H1 (cell line): ENCODE data around the gene ANAPC1.
"Not testable (repeated sequence)": the region's sequence is repeated elsewhere in the genome, so short reads cannot be mapped to it uniquely, and the experiment has no call there.

Experiments used
- CBX8 ChIP-seq: fragments of 300-800, 300-1000 bp; sonication (generic); IDR thresholded peaks from 2 replicates; pipeline ENCODE4 v1.7.1; 2016; ENCODE audit warnings: low read depth, low read length, borderline replicate concordance
- CEBPB ChIP-seq: IDR thresholded peaks from 2 replicates; pipeline ENCODE4 v1.6.1; 2012; ENCODE audit warnings: low read depth, low read length
- CTCF ChIP-seq, 3 experiments: IDR thresholded peaks; 1 replicate in 2 of 3; 2 replicates in 1 of 3; pipeline versions ENCODE4 v1.5.1 to v1.6.1; 2011; ENCODE audit warnings: low read length in 3 of 3, mild to moderate bottlenecking in 3 of 3, inconsistent platforms in 2 of 3, low read depth in 1 of 3, moderate library complexity in 1 of 3; ENCODE audit not compliant: insufficient read depth in 1 of 3; ENCODE audit errors: control extremely low read depth in 1 of 3
- EP300 ChIP-seq, 2 experiments: IDR thresholded peaks; 1 replicate in 1 of 2; 2 replicates in 1 of 2; pipeline ENCODE4 v1.6.1; 2011 to 2012; ENCODE audit warnings: low read depth in 2 of 2, low read length in 2 of 2, mild to moderate bottlenecking in 2 of 2, borderline replicate concordance in 1 of 2, inconsistent platforms in 1 of 2, moderate library complexity in 1 of 2
- EZH2 ChIP-seq: fragments of 200-600 bp; sonication (generic); IDR thresholded peaks from 2 replicates; pipeline ENCODE4 v1.7.1; 2012; ENCODE audit warnings: low read depth, mild to moderate bottlenecking, moderate library complexity, low read length, inconsistent platforms; ENCODE audit not compliant: severe bottlenecking
- HDAC2 ChIP-seq, 2 experiments: fragments of 300-600 bp in 1 of 2; sonication (generic) in 1 of 2; IDR thresholded peaks; 2 replicates each; pipeline ENCODE4 v1.6.1; 2011 to 2012; ENCODE audit warnings: low read depth in 2 of 2, low read length in 2 of 2, mild to moderate bottlenecking in 2 of 2, moderate library complexity in 2 of 2, borderline replicate concordance in 1 of 2, inconsistent platforms in 1 of 2
- JUN ChIP-seq: IDR thresholded peaks from 2 replicates; pipeline ENCODE4 v1.6.1; 2011; ENCODE audit warnings: low read depth, mild to moderate bottlenecking, improper control_type of control experiment, low read length
- JUND ChIP-seq: IDR thresholded peaks from 2 replicates; pipeline ENCODE4 v1.6.1; 2011; ENCODE audit warnings: mild to moderate bottlenecking, improper control_type of control experiment, low read length
- POLR2AphosphoS5 ChIP-seq: IDR thresholded peaks from 2 replicates; pipeline ENCODE4 v1.6.1; 2011; ENCODE audit warnings: low read depth, low read length
- RFX5 ChIP-seq: IDR thresholded peaks from 2 replicates; pipeline ENCODE4 v1.6.1; 2011; ENCODE audit warnings: low read depth, low read length, improper control_type of control experiment, borderline replicate concordance
- SP1 ChIP-seq: IDR thresholded peaks from 2 replicates; pipeline ENCODE4 v1.6.1; 2011; ENCODE audit warnings: low read depth, low read length

GRCh38 chr2:111750641-111751040, 133.4 kb downstream of the ANAPC1 start:
- not testable (repeated sequence) for TF ChIP-seq CTCF (IDR thresholded peaks at IDR 0.05; ENCODE audit: control extremely low read depth in 1 of 3, insufficient read depth in 1 of 3, low read depth in 1 of 3, low read length in 3 of 3); HDAC2 (IDR thresholded peaks at IDR 0.05; ENCODE audit: borderline replicate concordance in 1 of 2, low read depth in 2 of 2, low read length in 2 of 2); EZH2; SP1; POLR2AphosphoS5; CEBPB; JUN; EP300 (IDR thresholded peaks at IDR 0.05; ENCODE audit: borderline replicate concordance in 1 of 2, low read depth in 2 of 2, low read length in 2 of 2); RFX5; JUND; CBX8
